HEK293 (cell line): ENCODE measurements around the gene STAB2.

Experiments
- CTCF ChIA-PET: fragments of 350-600 bp; formaldehyde crosslinking; extraction: SDS; loops from one replicate; lab custom pipeline; 2021; ENCODE audit warnings: antibody characterized with exemption; lab: Yijun Ruan, JAX
- POLR2A ChIA-PET: fragments of 300-600 bp; formaldehyde crosslinking; extraction: SDS; loops from one replicate; lab custom pipeline; 2020; ENCODE audit warnings: antibody characterized with exemption, inconsistent platforms; lab: Yijun Ruan, JAX
- H3K27ac ChIP-seq: fragments of 200-500 bp; sonication (Bioruptor generic); 2 replicates; pipeline ENCODE4 v1.5.1; 2014; ENCODE audit warnings: low read depth, low read length, control low read depth, inconsistent platforms; ENCODE audit errors: extremely low read depth
- H3K36me3 ChIP-seq, 2 experiments: fragments of 200-500 bp in 1 of 2; sonication (Bioruptor generic) in 1 of 2; 1 replicate in 1 of 2; 2 replicates in 1 of 2; pipeline ENCODE4 v1.5.1; 2014 to 2017; ENCODE audit warnings: inconsistent platforms in 2 of 2, low read length in 2 of 2; ENCODE audit not compliant: control insufficient read depth in 2 of 2, insufficient read depth in 1 of 2
- H3K4me1 ChIP-seq: fragments of 200-500 bp; sonication (Bioruptor generic); 2 replicates; pipeline ENCODE4 v1.5.1; 2014; ENCODE audit warnings: mild to moderate bottlenecking, low read length, inconsistent platforms; ENCODE audit not compliant: control insufficient read depth, insufficient read depth
- H3K4me3 ChIP-seq: 2 replicates; pipeline ENCODE4 v1.5.1; 2011; ENCODE audit warnings: low read depth, mild to moderate bottlenecking, control low read depth, low read length, moderate library complexity
- H3K9me3 ChIP-seq: fragments of 200-500 bp; sonication (Bioruptor generic); 2 replicates; pipeline ENCODE4 v1.5.1; 2014; ENCODE audit warnings: low read depth, low read length, inconsistent platforms; ENCODE audit not compliant: control insufficient read depth, insufficient read depth
- GFI1B ChIP-seq: fragments of 450-650 bp; formaldehyde crosslinking; IDR thresholded peaks from 2 replicates; pipeline ENCODE4 v1.5.1; 2016; ENCODE audit warnings: missing biosample characterization, missing genetic modification characterization
- MZF1 ChIP-seq: fragments of 450-650 bp; formaldehyde crosslinking; IDR thresholded peaks from 2 replicates; pipeline ENCODE4 v1.5.1; 2017; ENCODE audit warnings: missing biosample characterization, missing genetic modification characterization, borderline replicate concordance
- SETDB1 ChIP-seq: IDR thresholded peaks from one replicate; pipeline ENCODE4 v1.6.1; 2017; ENCODE audit warnings: mild to moderate bottlenecking, low read length, moderate library complexity, mixed read lengths; ENCODE audit not compliant: insufficient read length
- YY1 ChIP-seq: fragments of 450-650 bp; formaldehyde crosslinking; IDR thresholded peaks from 2 replicates; pipeline ENCODE4 v1.5.1; 2018; ENCODE audit warnings: missing biosample characterization, missing genetic modification characterization
- ZBTB1 ChIP-seq: fragments of 450-650 bp; formaldehyde crosslinking; IDR thresholded peaks from 2 replicates; pipeline ENCODE4 v1.5.1; 2016; ENCODE audit warnings: missing biosample characterization, missing genetic modification characterization
- ZBTB7A ChIP-seq: fragments of 450-650 bp; formaldehyde crosslinking; IDR thresholded peaks from 2 replicates; pipeline ENCODE4 v1.5.1; 2016; ENCODE audit warnings: low read depth, missing biosample characterization, missing genetic modification characterization
- ZFHX2 ChIP-seq: fragments of 450-650 bp; formaldehyde crosslinking; conservative IDR thresholded peaks from 2 replicates; pipeline ENCODE4 v1.5.1; 2016; ENCODE audit warnings: missing biosample characterization, missing genetic modification characterization
- ZFP37 ChIP-seq: fragments of 450-650 bp; formaldehyde crosslinking; IDR thresholded peaks from 2 replicates; pipeline ENCODE4 v1.5.1; 2016; ENCODE audit warnings: missing biosample characterization, missing genetic modification characterization
- ZNF175 ChIP-seq: fragments of 450-650 bp; formaldehyde crosslinking; IDR thresholded peaks from 2 replicates; pipeline ENCODE4 v1.5.1; 2016; ENCODE audit warnings: missing biosample characterization, missing genetic modification characterization
- ZNF324 ChIP-seq: fragments of 450-650 bp; formaldehyde crosslinking; IDR thresholded peaks from 2 replicates; pipeline ENCODE4 v1.5.1; 2016; ENCODE audit warnings: missing biosample characterization, missing genetic modification characterization
- ZNF350 ChIP-seq: fragments of 450-650 bp; formaldehyde crosslinking; IDR thresholded peaks from 2 replicates; pipeline ENCODE4 v1.5.0; 2017; ENCODE audit warnings: missing biosample characterization, mild to moderate bottlenecking, missing genetic modification characterization
- ZNF394 ChIP-seq: fragments of 450-650 bp; formaldehyde crosslinking; IDR thresholded peaks from 2 replicates; pipeline ENCODE4 v1.5.1; 2016; ENCODE audit warnings: missing biosample characterization, missing genetic modification characterization, mild to moderate bottlenecking, moderate library complexity, borderline replicate concordance
- ZNF423 ChIP-seq: fragments of 450-650 bp; formaldehyde crosslinking; IDR thresholded peaks from 2 replicates; pipeline ENCODE4 v1.5.1; 2016; ENCODE audit warnings: missing biosample characterization, missing genetic modification characterization
- ZNF571 ChIP-seq: fragments of 450-650 bp; formaldehyde crosslinking; IDR thresholded peaks from 2 replicates; pipeline ENCODE4 v1.5.0; 2017; ENCODE audit warnings: missing biosample characterization, missing genetic modification characterization
- ZNF623 ChIP-seq: fragments of 450-650 bp; formaldehyde crosslinking; IDR thresholded peaks from 2 replicates; pipeline ENCODE4 v1.5.1; 2016; ENCODE audit warnings: missing biosample characterization, missing genetic modification characterization
- ZNF768 ChIP-seq: fragments of 450-650 bp; formaldehyde crosslinking; IDR thresholded peaks from 2 replicates; pipeline ENCODE4 v1.5.1; 2018; ENCODE audit warnings: missing biosample characterization, mild to moderate bottlenecking, missing genetic modification characterization

STAB2 gene

DNA sequence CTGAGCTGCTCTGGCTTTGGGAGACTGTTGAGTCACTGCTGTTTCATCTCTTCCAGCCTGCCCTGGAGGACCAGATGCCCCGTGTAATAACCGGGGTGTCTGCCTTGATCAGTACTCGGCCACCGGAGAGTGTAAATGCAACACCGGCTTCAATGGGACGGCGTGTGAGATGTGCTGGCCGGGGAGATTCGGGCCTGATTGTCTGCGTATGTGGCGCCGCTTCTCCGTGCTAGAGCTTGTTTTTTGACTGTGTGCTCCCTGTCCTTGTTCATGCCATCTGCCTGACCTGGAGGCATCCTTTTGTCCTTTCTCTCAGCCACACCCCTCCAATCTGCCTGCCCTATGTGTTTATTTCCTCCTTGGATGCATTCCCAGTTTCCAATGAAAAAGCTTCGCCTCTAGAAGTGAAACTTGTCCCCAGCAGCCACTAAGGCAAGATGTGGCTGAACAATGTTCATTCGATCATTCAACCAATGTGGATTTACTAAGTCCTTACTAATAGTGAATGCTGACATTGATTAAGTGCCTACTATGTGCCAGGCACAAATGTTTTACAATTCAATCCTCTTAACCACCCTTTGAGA lies 155.4 kb downstream of the STAB2 start:
- no peaks in the 10 kb centered on the region for H3K4me1 ChIP-seq

DNA sequence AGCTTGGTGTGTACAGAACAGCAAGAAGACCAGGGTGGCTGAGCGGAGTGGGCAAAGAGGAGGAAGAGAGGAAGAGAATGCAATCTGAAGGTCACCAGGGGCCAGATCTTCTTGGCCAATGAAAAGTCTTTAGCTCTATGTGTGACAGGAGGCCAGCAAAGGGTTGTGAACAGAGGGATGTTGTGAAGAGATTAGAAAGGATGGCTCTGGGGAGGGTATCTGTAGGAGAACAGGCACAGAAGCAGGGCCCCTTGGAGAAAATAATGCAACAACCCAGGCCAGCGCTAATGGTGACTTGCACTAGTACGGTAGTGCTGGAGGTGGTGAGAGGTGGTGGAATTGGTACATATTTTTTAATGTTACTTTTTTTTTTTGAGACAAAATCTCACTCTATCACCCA lies 156.7 kb downstream of the STAB2 start:
- no peaks in the 10 kb centered on the region for H3K9me3 ChIP-seq
- no peaks in the 10 kb centered on the region for H3K4me1 ChIP-seq
- H3K27ac ChIP-seq = no peak overlapping the region
- ChIA-PET CTCF (interaction anchor here (0.7 kb wide), 1 partner anchor 112 kb away, joined by 3 read pairs; no protein-coding TSS in a partner anchor), POLR2A (no interaction called here)
- no peaks in the 10 kb centered on the region for H3K36me3 ChIP-seq
- H3K4me3 ChIP-seq = no peak overlapping the region
- peak; percentile 67; the same call in 1 of the 2 replicates for TF ChIP-seq ZNF623 (tag by site-specific recombination)
- no peak for TF ChIP-seq SETDB1
- TF ChIP-seq, all 188 proteins: peak for 1

More for the DNA sequence above, 155.4 kb downstream of the STAB2 start:
- POLR2A ChIA-PET = interaction anchor here (0.7 kb wide), 1 partner anchor 40 kb away, joined by 4 read pairs; no protein-coding TSS in a partner anchor
- no peak overlapping the region for H3K4me3 ChIP-seq
- H3K36me3 ChIP-seq = no peaks in the 10 kb centered on the region
- H3K9me3 ChIP-seq = no peaks in the 10 kb centered on the region
- CTCF ChIA-PET = interaction anchor here (1.1 to 1.2 kb wide), 2 partner anchors 13 to 110 kb away, joined by 3 to 4 read pairs; no protein-coding TSS in a partner anchor
- H3K27ac ChIP-seq = no peak overlapping the region
- TF ChIP-seq ZNF423 (tag by site-specific recombination) (no peak), ZFHX2 (tag by site-specific recombination) (no peak)

DNA sequence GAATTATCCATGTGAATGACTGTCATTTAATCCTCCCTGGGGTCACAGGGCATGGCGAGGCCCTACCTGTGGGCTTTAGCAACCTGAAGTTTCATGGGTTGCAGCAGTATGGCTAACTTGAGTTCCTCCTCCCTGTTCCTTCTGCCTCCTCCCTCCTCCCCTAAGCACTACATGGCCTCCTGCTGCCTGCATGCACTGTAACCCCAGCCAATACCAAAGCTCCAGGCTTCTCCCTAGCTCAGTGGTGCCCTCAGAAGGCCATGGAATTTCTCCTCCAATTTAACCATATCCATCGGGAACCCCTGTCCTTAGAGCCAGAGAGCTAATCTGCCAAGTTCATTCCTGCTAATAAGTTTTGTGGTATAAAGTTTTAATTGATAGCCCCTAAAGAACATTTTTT lies 158.9 kb downstream of the STAB2 start:
- H3K9me3 ChIP-seq = no peaks in the 10 kb centered on the region
- no peaks in the 10 kb centered on the region for H3K36me3 ChIP-seq
- H3K4me1 ChIP-seq = no peaks in the 10 kb centered on the region
- H3K4me3 ChIP-seq = no peak overlapping the region
- H3K27ac ChIP-seq = no peak overlapping the region
- ChIA-PET POLR2A (no interaction called here), CTCF (interaction anchor here (1.0 kb wide), 1 partner anchor 454 kb away, joined by 3 read pairs; no protein-coding TSS in a partner anchor)
- TF ChIP-seq ZNF571 (no peak), GFI1B (tag by site-specific recombination) (no peak), YY1 (tag by site-specific recombination) (no peak), ZNF324 (tag by site-specific recombination) (no peak), ZNF768 (tag by site-specific recombination) (no peak), ZBTB1 (tag by site-specific recombination) (no peak), ZBTB7A (tag by site-specific recombination) (no peak)

DNA sequence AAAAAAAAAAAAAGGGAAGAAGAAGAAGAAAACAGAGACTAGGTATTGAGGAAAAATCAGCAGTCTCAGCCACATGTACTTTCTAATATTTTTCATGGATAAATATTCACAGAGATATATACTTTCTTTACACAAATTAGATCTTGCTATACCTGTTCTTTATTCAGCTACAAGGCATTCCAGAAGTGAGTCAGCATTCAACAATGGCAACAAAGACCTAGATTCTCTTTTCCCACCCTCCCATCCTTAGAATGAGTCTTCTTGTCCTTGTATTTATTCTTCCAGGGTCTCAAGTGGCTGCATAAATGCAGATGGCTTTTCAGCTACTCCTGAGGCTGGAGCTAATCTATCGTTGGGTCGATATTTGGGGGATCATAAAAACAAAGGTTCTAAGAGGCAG lies 160.9 kb downstream of the STAB2 start:
- Histone ChIP-seq H3K4me3 (no peak overlapping the region), H3K4me1 (no peaks in the 10 kb centered on the region), H3K27ac (no peak overlapping the region), H3K9me3 (no peaks in the 10 kb centered on the region), H3K36me3 (no peaks in the 10 kb centered on the region)
- POLR2A ChIA-PET = interaction anchor here (0.7 kb wide), 1 partner anchor 97 kb away, joined by 7 read pairs; no protein-coding TSS in a partner anchor
- TF ChIP-seq ZNF350 (tag by site-specific recombination) (no peak), MZF1 (tag by site-specific recombination) (no peak), ZNF175 (tag by site-specific recombination) (no peak), ZNF394 (tag by site-specific recombination) (0 out of 2 replicates have a peak, but pooled peaks have one; percentile 12)
- CTCF ChIA-PET = interaction anchor here (0.6 kb wide), 1 partner anchor 898 kb away, joined by 3 read pairs; no protein-coding TSS in a partner anchor

DNA sequence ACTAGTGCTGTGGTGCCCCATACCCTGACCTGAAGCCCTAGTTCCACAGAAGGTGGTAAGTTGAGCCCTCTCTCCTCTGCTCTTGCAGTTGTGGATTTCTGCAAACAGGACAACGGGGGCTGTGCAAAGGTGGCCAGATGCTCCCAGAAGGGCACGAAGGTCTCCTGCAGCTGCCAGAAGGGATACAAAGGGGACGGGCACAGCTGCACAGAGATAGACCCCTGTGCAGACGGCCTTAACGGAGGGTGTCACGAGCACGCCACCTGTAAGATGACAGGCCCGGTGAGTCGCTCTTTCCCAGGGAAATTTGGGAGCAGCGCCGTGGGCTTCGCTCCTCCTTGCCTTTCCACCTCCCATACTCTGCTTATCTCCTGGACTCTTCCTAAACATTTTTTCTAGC lies 161.8 kb downstream of the STAB2 start:
- ChIA-PET POLR2A (no interaction called here), CTCF (no interaction called here)
- Histone ChIP-seq H3K9me3 (no peaks in the 10 kb centered on the region), H3K4me1 (no peaks in the 10 kb centered on the region), H3K36me3 (no peaks in the 10 kb centered on the region), H3K4me3 (no peak overlapping the region), H3K27ac (no peak overlapping the region)
- no peak for TF ChIP-seq ZFP37 (tag by site-specific recombination)
